ENCODE measurements around the gene TBC1D22A. TPM values are rescaled to one million over a fixed set of nuclear protein-coding genes. Genes with fewer than 3 reads are reported as not detected.

Gene TBC1D22A
- total RNA-seq, 1 donor from 2014 or later, result 14.0 TPM

DNA sequence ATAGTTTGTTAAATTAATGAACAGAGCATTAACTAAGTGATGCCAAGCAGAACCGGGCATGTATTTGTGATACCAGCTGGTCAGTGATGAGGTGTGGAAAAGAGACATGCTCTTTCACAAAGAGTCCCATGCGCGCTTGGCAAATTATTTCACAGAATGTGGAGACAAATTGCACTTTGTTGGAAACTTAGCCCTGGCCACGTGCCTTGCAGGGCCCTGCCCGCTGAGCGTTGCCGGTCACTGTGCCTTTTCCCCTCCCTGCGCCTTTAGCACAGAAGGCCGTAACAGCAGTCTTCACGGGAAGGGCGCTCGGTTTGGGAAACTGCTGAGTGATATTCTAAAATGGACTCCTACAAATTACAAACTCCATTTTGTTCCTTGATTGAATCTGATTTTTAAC is 235.9 kb downstream of the TBC1D22A start:
- intact Hi-C loops (cut with DNase I), result no loop called here
- ATAC-seq (ENCODE audit: poor library complexity), result no peak
- DNase-seq, result no peak

DNA sequence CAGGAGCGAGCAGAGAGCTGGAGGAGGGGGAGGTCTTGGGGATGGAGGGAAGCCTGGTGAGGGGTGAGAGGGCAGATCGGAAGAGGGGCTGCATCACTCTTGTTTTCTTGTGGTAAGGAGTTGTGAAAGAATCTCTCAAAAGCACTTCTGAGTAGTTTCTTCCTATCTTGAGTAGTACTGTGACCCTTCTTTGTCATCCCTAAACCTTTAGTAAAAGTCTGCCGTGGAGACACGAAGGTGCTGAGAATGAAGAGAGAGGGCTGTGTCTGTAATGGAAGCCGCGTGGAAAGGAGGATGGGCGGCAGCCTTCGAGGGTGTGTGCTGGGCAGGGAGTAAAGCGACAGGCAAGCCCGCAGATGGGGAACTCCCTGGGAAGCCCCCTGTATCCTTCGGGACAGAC is 237.8 kb downstream of the TBC1D22A start:
- intact Hi-C loops (cut with DNase I), result no loop called here
- DNase-seq (no peak), ATAC-seq (ENCODE audit: poor library complexity) (no peak)

DNA sequence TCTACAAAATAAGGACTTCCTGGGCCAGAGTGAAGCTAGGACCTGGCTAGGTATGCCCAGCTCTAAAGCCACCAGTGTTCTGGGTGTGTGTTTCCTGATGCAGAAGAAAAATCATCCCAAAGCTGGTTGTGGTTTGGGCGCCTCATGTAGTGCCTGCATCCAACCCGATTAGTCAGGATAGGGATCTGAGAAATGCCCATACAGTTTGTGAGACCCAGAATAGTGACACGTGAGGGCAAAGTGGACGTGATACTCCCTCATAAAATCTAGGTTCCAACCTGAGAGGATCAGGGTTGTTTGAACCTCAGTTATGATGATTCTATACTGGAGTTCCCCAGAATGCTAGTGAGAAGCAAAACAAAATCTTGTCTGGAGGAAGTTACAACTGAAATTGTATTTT is 238.4 kb downstream of the TBC1D22A start:
- DNase-seq, result no peak
- intact Hi-C loops (cut with DNase I), result no loop called here
- ATAC-seq (ENCODE audit: poor library complexity), result no peak

DNA sequence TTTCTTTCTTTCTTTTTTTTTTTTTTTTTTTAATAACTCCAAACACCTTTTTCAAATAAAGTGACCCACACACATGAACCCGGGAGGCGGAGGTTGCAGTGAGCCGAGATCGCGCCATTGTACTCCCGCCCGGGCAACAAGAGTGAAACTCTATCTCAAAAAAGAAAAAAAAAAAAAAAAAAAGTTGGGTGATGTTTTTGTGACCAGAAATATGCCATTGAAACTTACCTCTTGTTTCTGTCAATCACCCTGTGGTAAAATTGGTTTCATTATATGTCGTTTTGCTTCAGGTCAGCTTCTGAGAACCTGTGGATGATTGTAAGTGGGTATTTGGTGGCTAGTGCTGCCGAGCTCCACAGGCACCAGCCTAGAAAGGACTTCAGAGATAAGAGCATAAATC is 238.8 kb downstream of the TBC1D22A start:
- DNase-seq, result no peak
- no peak for ATAC-seq (ENCODE audit: poor library complexity)
- intact Hi-C loops (cut with DNase I), result no loop called here

DNA sequence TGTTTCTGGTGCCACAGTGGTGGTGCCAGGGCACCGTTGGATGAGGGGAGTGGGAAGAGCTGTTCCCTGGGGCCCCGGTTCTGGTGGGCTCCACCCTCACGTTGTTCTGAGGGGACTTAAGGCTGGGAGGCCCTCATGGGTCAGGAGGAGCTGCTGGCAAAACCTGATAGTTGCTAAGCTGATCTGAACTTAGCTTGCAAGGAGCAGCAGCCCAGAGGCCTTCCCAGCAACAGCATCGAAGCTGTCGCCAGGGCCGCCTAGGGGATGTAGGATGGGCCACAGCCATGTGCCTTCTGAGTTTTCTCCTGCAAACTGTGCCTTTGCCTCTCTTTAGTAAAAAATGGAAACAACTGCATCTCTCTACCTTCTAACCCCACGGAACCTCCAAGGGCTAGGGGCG is 240.2 kb downstream of the TBC1D22A start:
- ATAC-seq (ENCODE audit: poor library complexity) (no peak), DNase-seq (no peak)
- intact Hi-C loops (cut with DNase I), result no loop called here

DNA sequence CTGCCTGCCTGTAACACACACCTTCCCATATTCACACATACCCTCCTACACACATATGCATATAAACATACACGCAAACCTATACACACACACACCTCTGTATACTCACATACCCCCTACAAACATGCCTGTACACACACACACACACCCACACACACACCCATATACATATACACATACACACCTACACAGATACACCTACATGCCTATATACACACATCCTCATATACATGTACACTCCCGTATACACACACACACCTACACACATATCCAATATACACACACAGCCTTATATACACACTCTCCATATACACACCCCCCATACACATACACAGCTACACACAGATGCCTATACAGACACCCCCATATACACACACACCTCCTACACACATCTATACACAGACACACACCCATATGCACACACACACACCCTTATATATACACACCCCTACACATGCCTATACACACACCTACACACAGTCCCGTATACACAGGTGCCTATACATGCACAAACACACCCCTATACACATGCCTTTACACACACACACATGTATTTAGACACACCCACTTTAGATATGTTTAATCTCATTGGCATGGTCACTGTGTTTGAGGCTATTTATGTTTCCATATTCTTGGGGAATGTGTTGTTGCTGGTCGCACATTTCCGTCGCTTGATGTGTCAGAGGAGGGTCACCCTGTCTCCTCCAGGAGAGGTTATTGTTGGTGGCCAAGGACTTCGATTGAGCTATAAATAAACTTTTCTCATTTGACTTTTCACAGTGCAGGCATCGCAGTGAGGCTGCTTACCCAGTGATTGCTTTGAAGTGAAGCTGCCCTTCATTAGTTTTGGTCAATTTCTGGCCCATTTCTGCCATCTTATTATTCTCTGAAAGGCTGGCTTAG is 243.3 kb downstream of the TBC1D22A start:
- DNase-seq, result no peak
- peak; percentile 74 for ATAC-seq (ENCODE audit: poor library complexity)
- intact Hi-C loops (cut with DNase I), result no loop called here

DNA sequence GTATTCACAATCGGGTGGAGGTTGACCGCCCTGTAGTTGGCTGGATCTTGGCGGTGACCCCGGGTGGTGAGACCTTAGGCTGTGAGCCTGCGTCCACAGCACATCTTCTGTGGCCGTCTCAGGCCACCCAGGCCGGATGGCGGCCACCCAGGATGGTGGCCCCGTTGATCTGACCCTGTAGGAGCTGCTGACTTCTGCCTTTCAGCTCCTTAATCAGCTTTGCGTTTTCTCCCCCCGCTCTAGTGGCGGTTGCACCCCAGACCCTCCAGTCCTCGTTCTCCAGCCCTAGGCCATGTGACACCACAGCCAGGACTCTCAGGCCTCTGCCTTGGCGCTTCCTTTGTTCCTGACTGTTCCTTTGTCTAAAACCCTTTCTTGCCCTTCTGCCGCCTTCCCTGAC is 244.0 kb downstream of the TBC1D22A start:
- intact Hi-C loops (cut with DNase I), result no loop called here
- ATAC-seq (ENCODE audit: poor library complexity), result peak; percentile 21
- DNase-seq, result no peak

DNA sequence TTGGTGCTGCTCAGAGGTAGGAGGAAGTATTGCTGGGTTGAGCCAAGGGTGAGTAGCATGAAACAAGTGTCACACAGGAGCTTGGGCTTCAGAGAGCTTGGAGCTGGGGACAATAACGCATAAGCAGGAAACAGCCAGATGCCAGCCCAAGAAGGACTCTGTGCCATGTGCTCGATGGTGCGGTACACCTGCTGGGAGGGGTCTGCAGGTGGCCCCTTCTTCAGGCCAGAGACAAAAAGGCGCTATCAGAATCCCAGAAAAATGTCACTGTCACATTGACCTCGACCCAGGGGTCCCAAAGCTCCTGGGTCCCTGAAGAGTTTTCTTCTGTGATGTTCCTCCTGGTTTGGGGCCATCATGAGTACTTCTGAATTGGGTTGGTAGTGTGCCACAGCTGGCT is 244.4 kb downstream of the TBC1D22A start:
- DNase-seq (no peak), ATAC-seq (ENCODE audit: poor library complexity) (no peak)
- intact Hi-C loops (cut with DNase I), result no loop called here

DNA sequence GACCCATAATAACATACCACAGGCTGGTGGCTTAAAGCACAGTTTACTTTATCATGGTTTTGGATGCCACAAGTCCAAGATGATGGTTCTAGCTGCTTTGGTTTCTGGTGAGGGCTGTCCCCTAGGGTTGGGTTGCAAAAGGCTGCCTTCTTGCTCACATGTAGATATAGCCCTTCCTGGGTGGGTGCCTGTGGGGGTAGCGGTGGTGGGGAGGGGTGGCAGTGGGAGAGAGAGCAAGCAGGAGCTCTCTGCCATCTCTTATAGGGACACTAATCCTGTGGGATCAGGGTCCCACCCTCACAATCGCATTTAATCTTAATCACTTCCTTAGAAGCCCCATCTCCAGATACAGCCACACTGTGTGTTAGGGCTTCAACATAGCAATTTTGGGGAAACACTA is 245.0 kb downstream of the TBC1D22A start:
- intact Hi-C loops (cut with DNase I), result no loop called here
- ATAC-seq (ENCODE audit: poor library complexity), result no peak
- DNase-seq, result no peak

DNA sequence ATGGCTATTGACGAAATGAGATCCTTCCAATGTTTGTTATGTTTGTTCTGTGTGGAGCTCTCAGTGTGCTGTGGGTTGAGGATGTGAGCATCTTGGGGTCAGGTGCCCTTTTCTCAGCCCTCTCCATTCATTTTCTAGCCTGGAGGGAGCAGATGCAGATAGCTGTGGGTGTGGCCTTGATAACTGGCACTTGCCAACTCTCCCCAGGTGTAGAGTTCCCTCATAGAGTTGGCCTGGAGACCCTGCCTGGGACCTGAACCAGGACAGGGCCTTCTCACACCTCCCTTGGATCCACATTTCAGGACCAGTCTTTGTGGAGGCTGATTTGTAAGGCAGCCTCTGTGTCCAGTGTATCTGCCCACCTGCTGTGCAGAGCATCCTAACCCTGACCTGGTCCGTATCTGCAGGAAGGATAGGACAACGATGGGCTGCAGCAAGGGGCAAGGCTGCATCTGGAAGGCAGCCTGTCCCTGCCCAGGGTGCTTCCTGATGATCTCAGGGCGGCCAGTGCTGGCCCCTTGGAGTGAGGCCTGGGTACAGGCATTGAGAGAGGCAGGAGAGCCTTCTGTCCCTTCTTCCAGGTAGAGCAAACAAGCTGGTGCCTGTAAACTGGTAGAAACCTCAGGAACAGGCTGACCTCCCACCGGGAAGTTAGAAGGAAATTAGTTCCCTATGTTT is 245.9 kb downstream of the TBC1D22A start:
- intact Hi-C loops (cut with DNase I), result no loop called here
- ATAC-seq (ENCODE audit: poor library complexity), result no peak
- DNase-seq, result no peak

DNA sequence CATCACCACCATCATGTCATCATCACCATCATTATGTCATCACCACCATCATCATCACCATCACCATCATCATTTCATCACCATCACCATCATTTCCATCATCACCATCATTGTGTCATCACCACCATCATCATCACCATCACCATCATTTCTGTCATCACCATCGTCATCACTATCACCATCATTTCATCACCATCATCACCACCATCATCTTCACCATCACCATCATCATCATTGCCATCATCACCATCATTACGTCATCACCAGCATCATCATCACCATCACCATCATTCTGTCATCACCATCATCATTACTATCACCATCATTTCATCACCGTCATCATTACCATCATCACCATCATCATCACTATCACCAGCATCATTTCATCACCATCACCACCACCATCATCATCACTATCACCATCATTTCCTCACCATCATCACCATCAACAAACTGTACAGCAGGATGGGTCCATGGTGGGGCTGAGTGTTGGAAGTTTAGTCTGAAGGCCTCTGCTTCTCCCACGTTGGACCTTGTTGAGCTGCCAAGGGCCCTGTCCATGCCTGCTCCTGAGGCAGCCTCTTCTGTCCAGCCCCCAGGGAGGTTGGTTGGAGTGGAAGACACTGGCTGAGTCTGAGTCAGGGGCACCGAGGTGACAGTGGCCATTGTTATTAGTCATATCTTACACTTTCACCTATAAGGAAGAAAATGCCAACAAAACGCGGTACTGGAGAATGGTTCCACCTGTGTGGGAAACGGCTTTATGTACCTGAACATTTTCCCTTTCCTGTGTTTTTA is 247.1 kb downstream of the TBC1D22A start:
- ATAC-seq (ENCODE audit: poor library complexity) (no peak), DNase-seq (no peak)
- intact Hi-C loops (cut with DNase I), result no loop called here

DNA sequence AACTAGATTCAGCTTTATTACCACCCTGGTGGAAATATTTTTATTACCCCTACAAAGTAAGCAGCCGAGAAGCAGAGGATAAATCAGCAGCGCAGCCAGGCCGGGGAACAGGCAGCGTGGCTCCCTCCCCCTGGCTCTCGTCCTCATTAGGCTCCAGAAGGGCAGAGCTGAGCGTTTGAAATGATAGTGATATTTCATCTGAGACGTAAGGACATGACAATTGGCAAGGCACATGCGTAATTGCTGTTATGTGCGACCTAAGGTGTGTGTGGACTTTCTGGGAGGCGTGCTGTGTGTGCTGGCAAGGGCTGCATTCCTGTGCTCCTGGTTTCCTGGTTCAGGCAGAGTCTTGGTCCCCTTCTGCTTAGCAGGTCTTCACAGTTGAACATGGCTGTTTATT is 247.8 kb downstream of the TBC1D22A start:
- no peak for DNase-seq
- ATAC-seq (ENCODE audit: poor library complexity), result no peak
- intact Hi-C loops (cut with DNase I), result no loop called here

DNA sequence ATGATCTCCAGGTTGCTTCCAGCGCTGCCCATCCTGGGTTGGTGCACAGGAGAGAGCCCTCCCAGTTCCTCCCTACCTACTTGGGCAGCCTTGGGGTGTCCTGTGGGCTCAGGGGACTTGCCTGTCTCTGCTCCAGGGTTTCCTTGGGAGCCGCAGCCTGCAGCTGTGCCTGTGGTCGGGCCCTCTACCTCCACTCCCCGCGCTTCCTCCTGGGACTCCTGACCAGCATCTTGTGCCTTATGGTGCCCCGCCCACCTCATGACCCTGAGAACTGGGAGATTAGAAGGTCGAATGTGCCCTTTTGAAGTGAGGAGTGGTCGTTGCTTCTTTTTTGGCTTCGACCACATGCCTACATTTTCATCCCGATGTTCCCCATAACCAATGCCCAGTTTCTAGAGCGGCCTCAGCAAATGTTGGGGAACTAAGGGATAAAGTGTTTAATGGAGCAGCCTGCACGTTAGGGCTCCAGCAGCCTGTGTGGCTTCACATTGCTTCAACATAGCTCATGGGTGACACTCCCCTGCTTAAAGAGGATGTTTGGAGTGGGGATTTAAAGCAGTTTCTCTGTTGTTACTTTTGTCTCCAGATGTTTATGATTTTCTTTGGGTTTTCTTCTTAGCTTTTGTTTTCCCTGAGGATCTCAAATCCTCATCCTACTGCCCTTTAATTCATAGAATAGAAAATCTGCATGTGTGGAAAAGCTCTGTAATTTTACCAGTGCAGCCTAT is 248.8 kb downstream of the TBC1D22A start:
- ATAC-seq (ENCODE audit: poor library complexity) (no peak), DNase-seq (no peak)
- intact Hi-C loops (cut with DNase I), result no loop called here

DNA sequence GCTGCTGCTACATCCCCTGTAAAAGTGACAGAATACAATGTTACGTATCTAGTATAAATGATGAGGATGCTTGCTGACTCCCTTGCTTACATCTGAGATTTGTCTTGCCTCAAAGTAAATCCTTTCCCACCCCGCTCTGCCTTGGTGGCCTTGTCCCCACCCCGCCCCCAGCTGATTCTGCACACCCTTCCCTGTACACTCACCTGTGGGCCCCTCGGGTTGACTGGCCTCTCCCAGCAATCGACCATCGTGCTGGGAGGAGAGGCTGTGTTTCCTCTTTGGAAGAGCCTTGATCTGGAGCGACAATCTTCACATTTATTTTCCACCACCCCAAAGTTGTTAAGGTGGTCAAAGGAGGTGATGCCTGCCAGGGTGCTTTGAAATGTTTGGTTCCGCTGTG is 249.4 kb downstream of the TBC1D22A start:
- intact Hi-C loops (cut with DNase I), result no loop called here
- ATAC-seq (ENCODE audit: poor library complexity) (no peak), DNase-seq (no peak)

DNA sequence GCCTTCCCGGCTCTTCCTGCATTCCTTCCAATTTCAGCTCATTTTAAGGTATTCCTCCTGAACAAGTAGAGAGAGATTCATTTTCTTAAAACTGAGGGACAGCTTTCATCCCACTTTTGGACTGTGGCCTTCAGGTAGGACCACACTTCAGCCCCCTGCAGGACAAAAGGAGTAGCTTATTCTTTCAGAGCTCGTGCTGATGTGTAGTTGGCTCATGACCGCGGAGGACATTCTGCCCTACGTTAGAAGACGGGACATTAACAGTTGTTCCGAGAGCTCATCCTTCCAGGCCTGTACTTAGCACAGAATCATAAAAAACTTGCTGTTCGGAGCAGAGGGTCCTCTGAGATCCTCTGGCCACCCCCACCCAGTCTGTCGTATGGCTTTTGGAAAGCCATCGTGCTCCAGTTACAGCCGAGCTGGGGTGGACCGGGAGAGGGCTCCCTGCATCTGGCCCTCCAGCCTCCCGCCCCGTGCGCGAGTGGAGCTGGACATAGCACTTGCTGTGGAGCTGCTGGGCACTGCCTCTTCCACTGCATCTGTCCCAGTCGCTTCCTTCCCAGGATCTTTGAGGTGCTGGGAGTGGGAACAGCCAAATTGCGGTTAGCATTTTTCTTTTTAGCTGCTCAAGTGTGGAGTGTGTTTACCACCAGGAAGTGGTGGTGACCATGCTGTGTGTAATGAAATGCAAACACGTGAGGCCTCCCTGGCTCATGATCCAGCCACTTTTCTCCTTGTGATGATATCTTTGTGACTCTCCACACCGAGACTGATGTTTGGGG is 250.3 kb downstream of the TBC1D22A start:
- DNase-seq (no peak), ATAC-seq (ENCODE audit: poor library complexity) (no peak)
- intact Hi-C loops (cut with DNase I), result no loop called here

DNA sequence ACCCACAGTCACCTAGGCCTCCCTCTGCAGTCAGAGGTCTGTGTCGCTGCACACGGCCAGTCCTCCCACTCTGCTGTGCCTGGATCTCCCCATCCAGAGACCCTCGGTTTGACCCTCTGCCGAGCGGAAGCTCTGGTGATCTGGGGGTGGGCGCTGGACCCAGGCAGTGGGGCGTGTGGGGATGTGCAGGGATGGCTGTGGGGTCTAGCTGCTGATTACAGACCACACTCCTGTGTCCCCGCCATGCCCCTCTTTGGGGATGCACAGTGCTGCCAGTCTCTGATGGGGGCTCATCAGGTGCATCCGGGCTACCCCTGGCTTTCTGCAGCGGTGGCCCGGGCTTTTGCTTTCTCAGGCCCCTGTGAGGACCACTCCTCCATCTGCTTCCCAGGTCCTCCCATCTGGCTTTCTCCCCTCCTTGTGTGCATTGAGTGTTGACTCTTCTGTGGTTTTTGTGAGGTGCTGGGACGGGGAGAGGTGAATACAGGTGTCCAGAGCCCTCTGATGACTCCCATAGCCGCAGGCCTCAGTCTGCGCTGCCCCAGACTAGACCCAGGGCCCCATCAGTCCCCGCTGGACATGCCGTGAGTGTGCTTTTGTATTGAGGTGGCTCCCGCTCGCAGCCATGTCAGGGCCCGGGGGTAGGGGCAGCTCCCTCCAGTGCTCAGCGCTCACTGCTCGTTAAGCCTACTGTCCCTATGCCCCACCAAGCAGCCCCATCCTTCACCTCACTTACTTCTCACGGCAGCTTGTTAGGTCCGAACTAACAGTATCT is 251.6 kb downstream of the TBC1D22A start:
- intact Hi-C loops (cut with DNase I), result no loop called here
- DNase-seq (no peak), ATAC-seq (ENCODE audit: poor library complexity) (no peak)

DNA sequence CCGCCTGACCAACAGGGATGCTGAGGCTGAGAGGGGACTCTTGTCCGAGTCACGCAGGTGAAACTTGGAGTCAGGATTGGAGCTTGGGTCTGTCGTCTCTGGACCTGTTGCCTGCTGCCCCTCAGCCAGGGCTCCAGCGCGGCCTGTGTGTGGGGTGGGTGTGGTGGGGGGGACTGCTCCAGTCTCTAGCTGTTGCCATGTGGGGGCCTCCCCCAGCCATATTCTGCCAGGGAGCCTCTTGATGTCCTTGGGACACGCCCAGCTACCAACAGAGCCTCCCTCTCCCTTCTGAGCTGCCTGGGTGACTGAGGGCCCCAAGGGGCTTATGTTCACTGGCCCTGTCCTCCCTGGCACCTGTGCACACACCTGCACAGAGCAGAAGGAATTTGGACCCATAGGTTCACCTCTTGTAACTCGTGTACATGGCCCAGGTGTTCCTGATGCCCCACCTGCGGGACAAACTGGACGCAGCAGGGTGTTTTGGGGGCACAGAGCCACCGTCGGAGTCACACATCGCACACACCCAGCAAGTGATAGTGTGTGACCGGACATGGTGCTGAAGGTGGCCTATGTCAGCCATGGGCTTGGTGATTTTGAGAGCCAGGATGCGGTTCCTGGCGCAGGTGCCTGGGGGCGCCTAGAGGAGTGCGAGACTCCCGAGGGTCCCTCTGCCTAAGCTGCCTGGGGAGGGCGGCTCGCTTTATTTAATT is 252.3 kb downstream of the TBC1D22A start:
- ATAC-seq (ENCODE audit: poor library complexity) (no peak), DNase-seq (no peak)
- intact Hi-C loops (cut with DNase I), result no loop called here
